GM21423 (cell line): ENCODE measurements around the gene DCAF17.
"Not testable (repeated sequence)": the region's sequence is repeated elsewhere in the genome, so short reads cannot be mapped to it uniquely, and the experiment has no call there.

Source experiments
- ATAC-seq: cut with Tn5 transposase; IDR thresholded peaks from one replicate; pipeline ENCODE4 v1.9.1; 2021; ENCODE audit warnings: mild to moderate bottlenecking, moderate library complexity; ENCODE audit not compliant: unreplicated experiment

DCAF17 gene

DNA sequence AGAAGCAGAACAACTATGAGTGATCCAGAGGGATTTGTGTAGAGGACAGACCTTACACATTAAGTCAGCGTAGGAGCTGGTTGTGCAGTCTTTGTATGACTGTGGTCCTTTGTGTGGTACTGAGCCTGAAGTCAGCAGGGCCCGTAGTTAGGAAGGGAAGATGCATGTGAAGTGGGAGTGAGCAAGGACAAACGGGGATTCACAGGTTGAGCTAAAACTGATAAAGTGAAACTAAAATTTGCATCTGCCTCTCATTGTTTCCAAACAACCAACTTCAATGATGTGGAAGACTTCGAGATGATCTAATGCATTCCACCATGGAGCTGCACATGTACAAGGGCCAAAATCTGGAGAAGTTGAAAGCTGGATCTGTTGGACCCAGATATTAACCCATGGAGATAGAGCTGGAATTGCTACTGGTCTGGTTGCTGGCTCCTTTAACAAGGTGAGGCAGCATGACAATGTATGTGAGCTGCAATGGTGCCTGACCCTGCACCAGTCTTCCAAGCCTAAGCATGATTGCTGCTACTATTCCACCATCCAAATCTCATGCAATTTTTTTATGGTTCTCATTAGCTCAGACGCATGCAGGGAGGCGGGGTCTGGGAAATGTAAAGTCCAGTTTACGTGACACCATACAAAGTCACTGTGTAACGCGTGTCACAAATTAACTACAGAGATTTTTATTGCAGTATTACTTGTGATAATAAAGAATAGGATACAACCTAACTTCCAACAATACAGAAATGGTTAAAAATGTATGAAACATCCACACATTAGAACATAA, 76.1 kb downstream of the DCAF17 start:
- peak; percentile 56 for ATAC-seq

DNA sequence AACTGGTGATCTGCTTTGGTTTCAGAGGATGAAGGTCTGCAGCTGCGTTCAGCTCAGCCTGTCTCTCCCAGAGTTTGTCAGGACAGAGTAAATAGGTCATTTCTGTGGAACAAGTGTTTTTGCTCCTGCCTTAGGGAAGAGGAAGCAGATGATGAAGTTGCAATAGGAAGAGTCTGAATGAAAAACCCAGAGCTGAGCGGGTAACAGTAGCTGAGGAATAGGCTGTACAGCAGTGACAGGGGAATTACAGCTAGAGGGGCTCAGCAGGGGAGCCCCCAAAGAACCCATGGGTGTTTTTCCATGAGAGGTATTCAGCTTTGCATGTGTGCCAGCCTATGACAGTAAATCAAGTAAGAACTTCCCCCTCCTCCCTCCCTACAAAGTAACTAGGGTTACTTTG, 78.0 kb downstream of the DCAF17 start:
- ATAC-seq, result no peak

DNA sequence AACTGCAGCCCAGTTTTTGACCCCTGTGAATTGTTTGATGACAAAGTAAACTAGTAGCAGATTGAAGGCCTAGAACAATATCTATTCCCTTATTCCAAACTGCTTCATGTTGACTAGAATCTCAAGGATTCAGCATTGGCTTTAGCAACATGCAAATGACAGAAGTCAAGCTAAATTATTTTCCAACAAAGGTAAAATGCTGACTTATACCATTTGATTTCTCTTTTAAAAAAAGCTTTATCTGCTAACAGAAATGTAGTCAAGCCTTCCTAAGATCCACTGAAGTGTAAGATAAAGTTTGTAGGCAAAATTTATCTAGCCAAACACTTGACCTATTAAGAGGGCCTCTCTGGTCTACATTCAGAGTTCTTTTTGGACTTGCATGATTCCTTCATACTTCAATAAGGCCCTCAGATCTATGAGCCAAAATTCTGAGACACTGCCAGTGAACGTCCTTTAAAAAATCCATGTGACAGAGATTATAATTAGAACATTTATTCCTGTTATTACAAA, 78.7 kb downstream of the DCAF17 start:
- no peak for ATAC-seq

DNA sequence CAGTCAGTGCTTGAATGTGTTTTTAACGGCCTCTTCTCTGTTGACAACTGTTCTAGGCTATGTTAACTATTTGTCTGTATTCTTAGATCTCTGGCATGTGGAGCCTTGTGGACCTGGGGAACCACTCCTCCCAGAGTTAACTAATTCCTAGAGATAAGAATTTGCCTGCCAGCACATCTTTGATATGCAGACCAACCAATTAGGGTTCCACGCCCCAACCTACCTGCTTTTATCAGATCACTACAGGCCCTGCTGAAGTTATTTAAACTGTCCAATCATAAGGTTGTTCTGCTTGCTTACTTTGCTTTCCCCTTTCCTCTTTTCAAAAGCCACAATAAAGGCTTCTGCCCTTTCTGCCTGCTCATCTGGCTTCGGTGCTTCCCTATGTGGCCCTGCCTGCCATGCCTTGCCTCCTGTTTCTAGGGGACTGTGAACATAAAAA, 79.7 kb downstream of the DCAF17 start:
- ATAC-seq, result no peak

DNA sequence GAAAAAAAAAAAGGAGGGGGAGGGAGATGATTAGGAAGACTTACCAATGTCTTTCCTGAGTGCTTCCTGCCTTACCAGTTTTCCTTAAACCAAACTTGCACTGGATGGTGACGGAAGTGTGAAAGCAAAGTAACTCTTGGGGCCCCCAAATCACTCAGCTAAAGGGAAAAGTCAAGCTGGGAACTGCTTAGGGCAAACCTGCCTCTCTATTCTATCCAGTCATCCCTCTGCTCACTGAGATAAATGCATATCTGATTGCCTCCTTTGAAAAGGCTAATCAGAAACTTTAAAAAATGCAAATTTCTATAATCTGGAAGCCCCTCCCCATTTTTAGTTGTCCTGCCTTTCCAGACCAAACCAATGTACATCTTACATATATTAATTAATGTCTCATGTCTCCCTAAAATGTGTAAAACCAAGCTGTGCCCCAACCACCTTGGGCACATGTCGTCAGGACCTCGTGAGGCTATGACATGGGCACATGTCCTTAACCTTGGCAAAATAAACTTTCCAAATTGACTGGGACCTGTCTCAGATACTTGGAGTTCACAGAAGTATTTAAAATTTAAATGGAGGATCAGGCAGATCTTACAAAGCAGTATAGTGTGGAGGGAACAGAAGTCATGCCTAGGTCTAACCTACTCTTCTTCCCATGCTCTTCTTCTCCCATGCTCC, 81.0 kb downstream of the DCAF17 start:
- ATAC-seq, result no peak

DNA sequence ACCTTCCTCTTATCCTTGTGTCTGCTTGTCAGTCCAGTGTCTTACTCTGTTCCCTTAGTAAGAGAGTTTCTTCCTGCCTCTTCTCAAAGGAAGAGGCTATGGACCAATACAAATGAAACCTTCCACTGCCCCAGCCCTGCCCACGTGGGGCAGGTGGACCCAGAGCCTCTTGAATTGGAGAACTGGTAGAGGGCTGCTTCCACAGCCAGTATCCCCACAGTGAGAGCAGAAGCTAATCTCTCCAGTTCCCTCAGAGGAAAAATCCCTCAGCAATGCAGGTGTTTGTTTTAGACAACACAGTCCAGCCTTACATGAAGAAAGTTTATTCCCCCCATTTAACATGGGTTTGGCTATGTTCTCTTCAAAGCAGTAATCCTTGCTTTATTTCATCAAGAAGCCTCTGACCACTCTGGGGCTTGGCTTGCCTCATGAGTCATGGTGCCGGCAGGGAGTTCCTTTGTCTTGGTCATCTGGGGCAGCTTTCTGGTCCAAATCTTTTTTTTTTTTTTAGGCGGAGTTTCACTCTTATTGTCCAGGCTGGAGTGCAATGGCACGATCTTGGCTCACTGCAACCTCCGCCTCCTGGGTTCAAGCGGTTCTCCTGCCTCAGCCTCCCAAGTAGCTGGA, 81.8 kb downstream of the DCAF17 start:
- no peak for ATAC-seq

DNA sequence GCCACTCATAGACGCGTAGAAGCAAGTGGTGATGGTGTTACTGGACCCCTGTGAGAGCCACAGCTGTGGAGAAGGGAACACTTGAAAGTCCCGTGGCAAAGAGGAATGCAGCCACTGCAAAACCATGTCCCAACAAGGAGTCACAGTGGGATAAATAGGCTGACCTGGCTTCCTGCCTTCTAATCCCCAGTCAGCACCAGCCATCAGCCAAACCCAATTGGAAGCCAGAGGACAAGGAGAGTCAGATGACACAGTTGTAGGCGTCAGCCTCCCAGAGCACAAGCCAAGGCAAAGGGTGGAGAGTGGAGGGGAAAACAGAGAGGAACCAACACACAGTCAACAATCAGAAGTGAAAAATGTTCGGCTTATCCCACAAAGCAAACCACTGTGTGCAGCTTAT, 82.8 kb downstream of the DCAF17 start:
- no peak for ATAC-seq

DNA sequence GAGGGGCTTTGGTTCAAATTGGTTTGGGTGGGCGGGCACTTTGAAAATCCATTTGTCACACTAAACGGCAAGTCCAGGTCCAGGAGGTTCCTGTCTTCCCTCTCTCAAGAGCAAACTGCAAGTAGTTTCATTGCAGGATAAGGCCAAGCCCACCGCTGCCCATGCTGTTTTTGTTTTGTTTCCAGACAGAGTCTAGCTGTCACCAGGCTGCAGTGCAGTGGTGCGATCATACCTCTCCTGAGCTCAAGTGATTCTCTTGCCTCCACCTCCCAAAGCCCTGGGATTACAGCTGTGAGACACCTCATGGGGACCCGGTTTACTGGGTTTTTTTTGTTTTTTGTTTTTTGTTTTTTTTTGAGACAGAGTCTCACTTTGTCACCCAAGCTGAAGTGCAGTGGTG, 86.4 kb downstream of the DCAF17 start:
- ATAC-seq, result no peak

DNA sequence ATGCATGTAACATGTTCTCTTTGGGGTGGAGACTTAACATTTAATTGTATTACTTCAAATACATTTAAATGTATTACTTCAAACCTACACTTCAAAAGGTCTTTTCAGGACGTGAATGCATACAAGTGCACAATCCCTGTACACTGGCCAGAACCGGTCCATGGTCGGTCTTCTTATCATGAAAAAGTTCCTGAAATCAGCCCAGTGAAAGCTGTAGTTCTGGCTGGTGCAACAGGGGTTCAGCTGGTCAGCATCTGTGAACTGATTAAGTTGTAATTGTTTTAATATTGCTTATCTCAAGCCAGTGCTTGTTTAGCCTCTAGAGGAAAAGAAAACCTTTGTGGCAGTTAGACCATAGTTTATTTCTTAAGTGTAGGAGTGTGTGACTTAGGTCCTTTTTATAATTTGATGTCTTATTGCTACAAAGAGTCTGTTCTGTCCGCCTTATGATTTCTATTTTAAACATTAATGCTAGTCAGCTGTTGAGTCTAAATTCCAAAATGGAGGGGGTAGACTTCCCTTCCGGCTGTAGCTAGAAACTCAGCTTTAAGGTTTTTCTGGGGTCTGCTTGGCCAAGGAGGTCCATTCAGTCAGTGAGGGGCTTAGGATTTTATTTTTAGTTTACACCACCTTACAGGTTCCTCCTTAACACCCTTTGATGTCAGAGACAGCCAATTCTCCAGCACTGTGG, 87.5 kb downstream of the DCAF17 start:
- ATAC-seq, result no peak

DNA sequence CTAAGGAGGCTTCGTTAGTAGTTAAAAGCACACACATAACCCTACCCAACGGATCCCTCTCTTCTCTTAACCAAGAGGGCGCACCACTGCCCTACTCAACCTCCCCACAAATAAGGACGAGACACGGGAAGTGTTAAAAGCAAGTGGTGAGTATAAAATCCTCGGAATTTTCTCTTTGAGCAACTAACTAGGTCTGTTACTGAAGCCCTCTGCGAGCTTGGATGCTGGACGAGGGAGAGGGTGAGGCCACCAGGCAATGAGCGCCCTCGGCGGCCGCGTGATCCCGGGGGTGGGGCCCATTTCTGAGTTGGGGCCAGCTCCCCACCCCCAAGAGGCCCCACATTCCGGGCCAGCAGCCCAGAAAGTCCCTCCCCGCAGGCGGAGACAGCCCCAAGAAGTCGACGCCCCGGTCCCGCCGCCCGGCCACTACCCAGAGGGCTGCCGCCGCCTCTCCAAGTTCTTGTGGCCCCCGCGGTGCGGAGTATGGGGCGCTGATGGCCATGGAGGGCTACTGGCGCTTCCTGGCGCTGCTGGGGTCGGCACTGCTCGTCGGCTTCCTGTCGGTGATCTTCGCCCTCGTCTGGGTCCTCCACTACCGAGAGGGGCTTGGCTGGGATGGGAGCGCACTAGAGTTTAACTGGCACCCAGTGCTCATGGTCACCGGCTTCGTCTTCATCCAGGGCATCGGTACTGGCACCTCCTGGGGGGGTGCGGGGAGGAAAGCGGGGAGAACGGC, 88.2 kb downstream of the DCAF17 start, which contains the start of gene CYBRD1:
Gene CYBRD1, plus strand, starts transcription at position 423 of the 736 bp plus-strand sequence. Its CDS starts 72 bp downstream, at position 495.
- peak; percentile 41 for ATAC-seq

DNA sequence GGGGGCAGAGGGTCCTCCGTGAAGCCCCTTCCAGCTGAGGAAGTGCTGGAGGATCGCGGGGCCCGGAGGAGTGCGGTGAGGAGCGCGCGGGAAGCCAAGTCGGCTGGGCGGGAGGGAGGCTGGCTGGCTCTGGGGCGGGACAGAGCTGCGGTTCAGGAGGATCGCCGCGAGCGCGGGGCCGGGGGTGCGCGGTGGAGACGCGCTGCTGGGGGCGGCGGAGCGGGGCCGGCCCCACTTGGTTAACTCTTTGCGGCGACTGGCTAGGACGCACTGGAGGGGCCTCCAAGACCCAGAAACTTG, 88.7 kb downstream of the DCAF17 start:
- ATAC-seq, result peak; percentile 30

DNA sequence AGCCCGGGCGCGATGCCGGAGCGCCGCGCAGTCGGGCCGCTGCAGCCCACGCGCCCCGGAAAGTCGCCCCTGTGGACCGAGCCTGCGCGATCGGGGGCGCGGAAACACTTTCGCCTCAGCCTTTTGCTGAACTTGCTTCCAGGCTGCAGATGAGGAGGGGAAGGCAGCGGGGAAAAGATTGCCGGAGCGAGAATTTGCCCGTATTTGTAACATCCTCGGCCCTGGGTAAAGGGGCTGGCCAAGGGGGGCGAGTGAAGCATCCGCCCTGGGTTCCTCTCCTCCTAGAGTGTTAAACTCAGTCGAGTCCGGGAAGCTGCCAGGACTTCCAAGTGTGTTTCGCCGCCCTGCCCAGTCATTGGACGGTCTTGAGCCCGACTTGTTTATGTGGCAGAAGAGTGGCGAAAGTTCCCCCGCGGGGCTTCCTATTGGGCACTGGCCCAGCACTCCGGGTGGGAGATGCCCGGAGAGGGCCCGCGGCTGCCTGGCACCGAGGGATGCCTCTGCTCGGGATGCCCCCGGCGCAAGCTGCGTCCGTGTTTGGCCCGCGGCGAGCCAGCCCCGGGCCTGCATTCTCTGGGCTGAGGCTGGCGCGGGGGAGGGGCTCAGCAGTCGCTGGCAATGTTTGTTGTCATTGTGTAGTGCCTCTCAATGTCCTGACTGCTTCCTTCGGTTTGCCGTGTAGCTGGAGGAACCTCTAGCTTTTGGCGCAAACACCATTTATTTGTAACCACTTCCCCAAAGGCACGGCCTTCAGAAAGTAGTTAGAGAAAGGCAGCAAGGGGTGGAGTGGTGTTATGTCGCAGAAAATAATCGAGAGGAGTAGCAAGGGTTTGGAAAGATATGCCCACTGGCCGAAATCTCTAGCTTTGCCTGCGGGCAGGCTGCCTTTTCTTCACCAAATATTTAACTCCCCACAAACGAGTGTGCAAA, 89.3 kb downstream of the DCAF17 start:
- peak; percentile 35 for ATAC-seq

DNA sequence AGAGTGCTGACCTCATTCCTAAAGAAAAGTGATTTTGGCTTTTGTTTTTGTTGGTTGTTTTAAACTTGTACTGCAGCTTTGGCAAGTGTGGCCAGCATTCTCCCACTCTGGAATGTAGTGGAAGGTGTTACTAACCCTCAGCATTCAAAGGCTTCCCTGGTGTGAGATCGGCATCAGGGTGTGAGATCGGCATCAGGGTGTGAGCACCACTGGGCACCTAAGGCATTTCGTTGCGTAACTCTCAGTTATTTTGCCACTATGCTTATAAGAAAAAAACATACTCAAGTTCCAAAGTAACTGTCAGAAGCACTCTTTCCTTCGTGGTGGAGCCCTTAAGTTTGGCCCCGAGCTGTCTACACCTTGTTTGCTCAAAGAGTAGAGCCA, 90.0 kb downstream of the DCAF17 start:
- no peak for ATAC-seq

DNA sequence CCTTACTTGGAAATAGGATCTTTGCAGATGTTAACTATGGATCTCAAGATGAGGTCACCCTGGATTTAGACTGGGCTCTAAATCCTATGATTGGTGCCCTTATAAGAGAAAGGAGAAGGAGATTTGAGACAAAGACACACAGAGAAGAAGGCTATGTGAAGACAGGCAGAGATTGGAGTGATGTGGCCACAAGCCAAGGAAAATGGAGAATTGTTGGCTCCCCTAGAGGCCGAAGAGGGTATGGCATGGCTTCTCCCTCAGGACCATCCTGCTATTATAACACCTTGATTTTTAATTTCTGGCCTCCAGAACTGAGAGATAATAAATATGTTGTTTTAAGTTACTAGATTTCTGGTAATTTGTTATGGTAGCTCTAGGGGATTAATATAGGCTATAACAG, 95.9 kb downstream of the DCAF17 start:
- no peak for ATAC-seq

DNA sequence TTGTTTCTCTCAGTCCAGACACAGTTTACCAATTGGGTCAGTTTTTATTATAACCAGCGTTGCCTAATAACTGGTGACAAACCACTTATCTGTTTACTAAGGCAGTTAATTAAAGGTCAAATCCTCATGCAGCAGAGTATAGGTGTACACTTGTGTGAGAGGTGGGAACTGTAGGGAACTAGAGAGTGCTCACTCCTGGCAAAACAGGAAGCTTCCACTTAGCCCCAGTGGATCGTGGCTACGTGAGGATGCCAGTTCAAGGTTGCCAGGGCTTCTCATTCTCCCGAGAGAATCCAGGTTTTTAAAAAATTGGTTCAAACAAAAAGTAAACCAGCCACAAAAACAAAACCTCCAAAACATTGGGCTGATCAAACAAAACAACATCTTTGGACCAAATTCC, 96.4 kb downstream of the DCAF17 start:
- ATAC-seq, result no peak

DNA sequence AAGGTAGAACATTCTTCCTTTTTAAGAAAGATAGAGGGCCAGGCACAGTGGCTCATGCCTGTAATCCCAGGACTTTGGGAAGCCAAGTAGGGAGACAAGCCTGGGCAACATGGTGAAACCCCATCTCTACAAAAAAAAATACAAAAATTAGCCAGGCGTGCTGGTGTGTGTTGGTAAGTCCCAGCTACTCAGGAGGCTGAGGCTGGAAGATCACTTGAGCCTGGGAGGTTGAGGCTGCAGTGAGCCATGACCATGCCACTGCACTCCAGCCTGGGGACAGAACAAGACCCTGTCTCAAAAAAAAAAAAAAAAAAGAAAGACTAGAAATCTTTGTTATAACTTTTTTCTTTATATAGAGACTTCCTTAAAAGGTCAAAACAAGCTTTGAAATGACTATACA, 96.8 kb downstream of the DCAF17 start:
- ATAC-seq, result not testable (repeated sequence)

DNA sequence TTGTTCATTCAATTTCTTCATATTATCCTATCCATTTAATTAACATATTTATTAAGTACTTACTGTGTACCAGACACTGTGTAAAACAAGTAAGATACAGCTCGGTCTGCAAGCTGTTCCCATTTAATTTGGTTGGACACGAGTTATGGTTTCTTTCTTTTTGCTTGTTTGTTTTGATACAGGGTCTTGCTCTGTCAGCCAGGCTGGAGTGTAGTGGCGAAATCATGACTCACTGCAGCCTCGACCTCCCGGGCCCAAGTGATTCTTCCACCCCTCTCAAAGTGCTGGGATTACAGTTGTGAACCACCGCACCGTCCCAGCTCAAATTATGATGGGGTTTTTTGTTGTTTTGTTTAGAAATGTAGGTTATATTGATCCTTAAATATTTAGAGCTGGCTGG, 97.3 kb downstream of the DCAF17 start:
- no peak for ATAC-seq

DNA sequence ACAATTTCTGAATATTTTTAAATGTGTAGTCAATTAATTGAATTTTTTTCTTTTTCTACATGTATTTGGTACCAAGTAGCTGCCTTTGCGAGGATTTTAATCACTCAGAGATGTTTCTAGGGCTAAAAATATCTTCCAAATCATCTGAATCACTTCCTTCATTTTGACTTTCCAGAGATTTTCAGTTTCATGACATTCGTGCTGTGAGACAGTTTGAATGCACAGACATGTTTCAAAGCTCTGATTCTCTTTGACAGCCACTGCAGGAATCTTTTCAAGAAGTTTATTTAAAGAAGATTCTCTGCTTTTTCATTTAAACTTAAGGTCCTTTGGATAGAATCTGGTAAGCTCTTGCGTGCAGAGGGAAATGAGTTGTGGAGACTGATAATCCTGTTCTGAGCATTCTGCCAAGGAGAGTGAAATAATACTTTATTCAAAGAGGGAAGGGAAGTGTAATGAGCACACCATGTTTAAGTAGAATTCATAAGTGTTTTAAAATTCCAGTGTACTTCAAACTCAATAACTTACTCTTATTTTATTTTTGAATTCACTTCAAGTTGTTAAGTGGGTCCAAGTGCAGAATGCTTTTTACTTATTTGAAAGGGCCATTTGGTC, 97.9 kb downstream of the DCAF17 start:
- ATAC-seq, result no peak

DNA sequence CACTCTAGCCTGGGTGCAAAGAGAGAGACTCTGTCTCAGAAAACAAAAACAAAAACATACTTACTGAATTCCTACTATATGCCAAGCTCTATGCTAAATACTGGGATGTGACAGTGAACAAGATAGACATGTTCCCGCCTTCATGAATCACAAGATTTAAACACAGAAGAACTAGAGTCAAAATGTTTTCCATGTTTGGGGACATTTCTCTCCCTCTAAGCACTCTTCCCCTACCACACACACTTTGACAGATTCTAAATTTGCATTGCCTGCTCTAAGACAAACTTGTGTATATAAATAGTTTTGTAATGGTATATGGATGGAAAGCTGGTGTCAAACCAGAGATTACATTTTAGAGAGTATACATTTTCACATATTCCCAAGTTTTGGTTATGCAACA, 99.3 kb downstream of the DCAF17 start:
- no peak for ATAC-seq
